ENCODE measurements around the gene DNAH2. TPM values are rescaled to one million over a fixed set of nuclear protein-coding genes. Genes with fewer than 3 reads are reported as not detected.
A peak's percentile ranks its signal among the peaks of the same experiment; 100 is the strongest.

Gene DNAH2
- total RNA-seq, 1 experiment from 2014 or later, result 0.17 TPM

DNA sequence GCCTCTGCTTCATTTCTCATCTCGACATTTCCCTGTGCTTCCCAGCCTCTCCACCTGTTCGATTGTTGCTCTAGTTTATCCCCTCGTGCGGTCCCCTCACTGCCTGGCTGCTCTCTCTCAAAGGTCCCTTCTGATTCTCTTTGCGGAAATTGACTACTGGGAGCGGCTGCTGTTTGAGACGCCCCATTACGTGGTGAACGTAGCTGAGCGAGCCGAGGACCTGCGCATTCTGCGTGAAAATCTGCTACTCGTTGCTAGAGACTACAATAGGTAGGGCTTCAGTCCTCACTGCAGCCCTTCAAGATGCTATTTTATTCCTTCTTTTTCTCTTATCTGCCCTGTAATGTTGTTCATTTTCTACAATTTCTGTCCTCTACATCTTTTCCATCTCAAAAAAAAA is 39.4 kb downstream of the DNAH2 start:
- ChIA-PET CTCF (interaction anchor here (0.6 to 2.6 kb wide), 4 partner anchors 12 to 242 kb away, joined by 3 to 9 read pairs (median 4); no protein-coding TSS in a partner anchor), POLR2A (no interaction called here)
- peaks cover 14% of the 10 kb centered on the region; the same call in 1 of the 2 replicates for H3K9me3 Mint-ChIP-seq
- H3K36me3 Mint-ChIP-seq, result no peaks in the 10 kb centered on the region
- no peak overlapping the region for H3K27ac Mint-ChIP-seq
- H3K4me1 Mint-ChIP-seq, result peaks cover 5% of the 10 kb centered on the region
- peaks cover 8% of the 10 kb centered on the region for H3K27me3 Mint-ChIP-seq (ENCODE audit: low read depth)
- H3K4me3 Mint-ChIP-seq, result no peak overlapping the region
- ATAC-seq (no peak), DNase-seq (ENCODE audit: low spot score) (no peak)
- TF ChIP-seq CTCF (IDR thresholded peaks at IDR 0.05) (no peak), ZNF138 (CRISPR knock-in tag; conservative IDR thresholded peaks at IDR 0.05) (no peak), ZNF423 (CRISPR knock-in tag; IDR thresholded peaks at IDR 0.05) (no peak), RELA (CRISPR knock-in tag; IDR thresholded peaks at IDR 0.05; ENCODE audit: borderline replicate concordance) (no peak), ZNF219 (CRISPR knock-in tag; IDR thresholded peaks at IDR 0.05; ENCODE audit: borderline replicate concordance) (no peak), IRF1 (CRISPR knock-in tag; IDR thresholded peaks at IDR 0.05) (no peak)
- TF ChIP-seq, protein P1, sequence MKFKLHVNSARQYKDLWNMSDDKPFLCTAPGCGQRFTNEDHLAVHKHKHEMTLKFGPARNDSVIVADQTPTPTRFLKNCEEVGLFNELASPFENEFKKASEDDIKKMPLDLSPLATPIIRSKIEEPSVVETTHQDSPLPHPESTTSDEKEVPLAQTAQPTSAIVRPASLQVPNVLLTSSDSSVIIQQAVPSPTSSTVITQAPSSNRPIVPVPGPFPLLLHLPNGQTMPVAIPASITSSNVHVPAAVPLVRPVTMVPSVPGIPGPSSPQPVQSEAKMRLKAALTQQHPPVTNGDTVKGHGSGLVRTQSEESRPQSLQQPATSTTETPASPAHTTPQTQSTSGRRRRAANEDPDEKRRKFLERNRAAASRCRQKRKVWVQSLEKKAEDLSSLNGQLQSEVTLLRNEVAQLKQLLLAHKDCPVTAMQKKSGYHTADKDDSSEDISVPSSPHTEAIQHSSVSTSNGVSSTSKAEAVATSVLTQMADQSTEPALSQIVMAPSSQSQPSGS (CRISPR knock-in tag; IDR thresholded peaks at IDR 0.05; ENCODE audit: borderline replicate concordance, low read depth), result no peak
- TF ChIP-seq, protein P2, sequence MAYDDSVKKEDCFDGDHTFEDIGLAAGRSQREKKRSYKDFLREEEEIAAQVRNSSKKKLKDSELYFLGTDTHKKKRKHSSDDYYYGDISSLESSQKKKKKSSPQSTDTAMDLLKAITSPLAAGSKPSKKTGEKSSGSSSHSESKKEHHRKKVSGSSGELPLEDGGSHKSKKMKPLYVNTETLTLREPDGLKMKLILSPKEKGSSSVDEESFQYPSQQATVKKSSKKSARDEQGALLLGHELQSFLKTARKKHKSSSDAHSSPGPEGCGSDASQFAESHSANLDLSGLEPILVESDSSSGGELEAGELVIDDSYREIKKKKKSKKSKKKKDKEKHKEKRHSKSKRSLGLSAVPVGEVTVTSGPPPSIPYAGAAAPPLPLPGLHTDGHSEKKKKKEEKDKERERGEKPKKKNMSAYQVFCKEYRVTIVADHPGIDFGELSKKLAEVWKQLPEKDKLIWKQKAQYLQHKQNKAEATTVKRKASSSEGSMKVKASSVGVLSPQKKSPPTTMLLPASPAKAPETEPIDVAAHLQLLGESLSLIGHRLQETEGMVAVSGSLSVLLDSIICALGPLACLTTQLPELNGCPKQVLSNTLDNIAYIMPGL (CRISPR knock-in tag; IDR thresholded peaks at IDR 0.05), result no peak

DNA sequence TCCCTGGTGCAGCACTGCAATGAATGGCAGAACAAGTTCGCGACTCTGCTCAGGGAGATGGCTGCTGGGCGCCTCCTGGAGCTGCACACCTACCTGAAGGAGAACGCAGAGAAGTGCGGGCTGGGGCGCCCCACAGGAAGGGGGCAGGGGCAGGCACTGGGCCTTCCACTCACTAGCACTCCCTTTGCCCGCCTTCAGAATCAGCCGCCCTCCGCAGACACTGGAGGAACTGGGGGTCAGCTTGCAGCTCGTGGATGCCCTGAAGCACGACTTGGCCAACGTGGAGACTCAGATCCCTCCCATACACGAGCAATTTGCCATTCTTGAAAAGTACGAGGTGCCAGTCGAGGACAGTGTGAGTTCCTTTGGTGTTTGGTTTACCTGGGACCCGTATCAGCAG is 46.4 kb downstream of the DNAH2 start:
- POLR2A ChIA-PET, result no interaction called here
- H3K27ac Mint-ChIP-seq, result no peak overlapping the region
- peaks cover 4% of the 10 kb centered on the region; the same call in 1 of the 2 replicates for H3K27me3 Mint-ChIP-seq (ENCODE audit: low read depth)
- DNase-seq (ENCODE audit: low spot score) (no peak), ATAC-seq (peak; percentile 52; the same call in 1 of the 2 replicates)
- H3K4me3 Mint-ChIP-seq, result no peak overlapping the region
- CTCF ChIA-PET, result interaction anchor here (0.6 to 1.5 kb wide), 3 partner anchors 20 to 100 kb away, joined by 4 to 7 read pairs (median 4); no protein-coding TSS in a partner anchor
- H3K36me3 Mint-ChIP-seq, result no peaks in the 10 kb centered on the region
- peaks cover 5% of the 10 kb centered on the region; the same call in 1 of the 2 replicates for H3K4me1 Mint-ChIP-seq
- TF ChIP-seq USF2 (CRISPR knock-in tag; IDR thresholded peaks at IDR 0.05) (no peak), ZNF317 (CRISPR knock-in tag; IDR thresholded peaks at IDR 0.05; ENCODE audit: borderline replicate concordance, low read depth) (0 out of 2 replicates have a peak, but pooled peaks have one; percentile 15), SP1 (CRISPR knock-in tag; conservative IDR thresholded peaks at IDR 0.05) (no peak), FOXJ3 (CRISPR knock-in tag; IDR thresholded peaks at IDR 0.05; ENCODE audit: borderline replicate concordance) (no peak), ZSCAN18 (CRISPR knock-in tag; IDR thresholded peaks at IDR 0.05) (no peak), FOXP1 (CRISPR knock-in tag; IDR thresholded peaks at IDR 0.05; ENCODE audit: borderline replicate concordance) (no peak), RELA (CRISPR knock-in tag; IDR thresholded peaks at IDR 0.05; ENCODE audit: borderline replicate concordance) (no peak)
- peaks cover 17% of the 10 kb centered on the region for H3K9me3 Mint-ChIP-seq
